Upper lobe of left lung (tissue), 6 donors: ENCODE measurements around the gene SORBS2. TPM values are rescaled to one million over a fixed set of nuclear protein-coding genes. Genes with fewer than 3 reads are reported as not detected.

Source experiments
- ATAC-seq, 2 donors: fragments of 200-7000 bp; cut with Tn5 transposase; one replicate each; pipeline ENCODE4 v1.9.1; 2022; ENCODE audit warnings: mild to moderate bottlenecking in 2 of 2, moderate library complexity in 2 of 2; ENCODE audit not compliant: low FRiP score in 2 of 2
- DNase-seq, 2 donors: peaks; one replicate each; pipeline ENCODE4 v3.0.0-alpha.2; 2019 to 2020
- H3K27ac ChIP-seq, 4 donors: fragments of 200-600 bp; sonication (generic); one replicate each; pipeline ENCODE4 v1.5.1; 2016 to 2019
- H3K27me3 ChIP-seq, 4 donors: fragments of 200-600 bp; sonication (generic); one replicate each; pipeline ENCODE4 v1.5.1; 2017 to 2019
- H3K36me3 ChIP-seq, 4 donors: fragments of 200-600 bp; sonication (generic); one replicate each; pipeline ENCODE4 v1.5.1; 2016 to 2019
- H3K4me1 ChIP-seq, 4 donors: fragments of 200-600 bp; sonication (generic); one replicate each; pipeline ENCODE4 v1.5.1; 2018 to 2019
- H3K4me3 ChIP-seq, 4 donors: fragments of 200-600 bp; sonication (generic); one replicate each; pipeline ENCODE4 v1.5.1; 2017 to 2019; ENCODE audit warnings: mild to moderate bottlenecking in 2 of 4, moderate library complexity in 1 of 4
- H3K9me3 ChIP-seq, 4 donors: fragments of 200-600 bp; sonication (generic); one replicate each; pipeline ENCODE4 v1.5.1; 2018 to 2019
- EP300 ChIP-seq, 4 donors: sonication (generic); formaldehyde crosslinking; IDR thresholded peaks; one replicate each; pipeline ENCODE4 v1.5.1; 2017; ENCODE audit warnings: antibody characterized with exemption in 4 of 4, control low read depth in 2 of 4
- POLR2A ChIP-seq, 4 donors: fragments of 450-650 bp; IDR thresholded peaks; one replicate each; pipeline ENCODE4 v1.5.1; 2016 to 2017; ENCODE audit warnings: antibody characterized with exemption in 4 of 4, mild to moderate bottlenecking in 2 of 4
- POLR2AphosphoS5 ChIP-seq, 2 donors: sonication (generic); formaldehyde crosslinking; IDR thresholded peaks; one replicate each; pipeline ENCODE4 v1.5.1; 2017; ENCODE audit warnings: antibody characterized with exemption in 2 of 2
- WGBS, 2 donors: methylation state at CpG; one replicate each; pipeline ENCODE4 v1.1.5; 2017 to 2018; 5-methylcytosine and 5-hydroxymethylcytosine counted together
- total RNA-seq, 6 donors: library from RNA; depleted of rRNA in 4 of 6; stranded (reverse); fragments of >200 nt in 4 of 6; gene quantifications; one replicate each; pipeline versions ENCODE4 v1.1.0 to v1.2.1, GENCODE V29; 2016 to 2021
- TF ChIP-seq, protein P1 (sequence below), 6 experiments: fragments of 450-650 bp in 4 of 6; fragments of 200-600 bp in 2 of 6; sonication (generic) in 2 of 6; IDR thresholded peaks; one replicate each; pipeline ENCODE4 v1.5.1; 2016 to 2019; ENCODE audit warnings: antibody characterized with exemption in 6 of 6
- donor health status: DM: no; HTN: no; CAD: no; lungs with moderate emphysema.
- donor health status: DM: no; HTN: yes; CAD: no; lungs with severe emphysema.

SORBS2 gene
- total RNA-seq, 6 donors from 2014 or later: 35.4 to 83.2 (median 58.1) TPM

DNA sequence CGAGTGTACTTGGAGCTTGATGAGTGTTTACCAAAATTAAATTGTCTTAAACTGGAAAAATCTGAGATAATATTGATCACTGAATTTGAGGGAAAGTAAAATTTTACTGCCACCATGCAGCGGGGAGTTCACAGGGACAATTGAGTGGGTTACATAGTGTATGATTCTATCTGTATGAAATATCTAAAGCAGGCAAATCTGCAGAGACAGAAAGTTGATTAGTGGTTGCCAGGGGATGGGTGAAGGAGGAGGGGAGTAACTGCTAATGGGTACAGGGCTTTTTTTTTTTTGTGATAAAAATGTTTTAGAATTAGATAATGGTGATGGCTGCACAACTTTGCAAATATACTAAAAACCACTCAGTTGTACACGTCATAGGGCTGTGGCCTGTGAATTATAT lies 241.3 kb downstream of the SORBS2 start:
- no peak overlapping the region for H3K27ac ChIP-seq
- H3K36me3 ChIP-seq: no peaks in the 10 kb centered on the region
- TF ChIP-seq POLR2A (IDR thresholded peaks at IDR 0.05): no peak
- TF ChIP-seq, protein P1, sequence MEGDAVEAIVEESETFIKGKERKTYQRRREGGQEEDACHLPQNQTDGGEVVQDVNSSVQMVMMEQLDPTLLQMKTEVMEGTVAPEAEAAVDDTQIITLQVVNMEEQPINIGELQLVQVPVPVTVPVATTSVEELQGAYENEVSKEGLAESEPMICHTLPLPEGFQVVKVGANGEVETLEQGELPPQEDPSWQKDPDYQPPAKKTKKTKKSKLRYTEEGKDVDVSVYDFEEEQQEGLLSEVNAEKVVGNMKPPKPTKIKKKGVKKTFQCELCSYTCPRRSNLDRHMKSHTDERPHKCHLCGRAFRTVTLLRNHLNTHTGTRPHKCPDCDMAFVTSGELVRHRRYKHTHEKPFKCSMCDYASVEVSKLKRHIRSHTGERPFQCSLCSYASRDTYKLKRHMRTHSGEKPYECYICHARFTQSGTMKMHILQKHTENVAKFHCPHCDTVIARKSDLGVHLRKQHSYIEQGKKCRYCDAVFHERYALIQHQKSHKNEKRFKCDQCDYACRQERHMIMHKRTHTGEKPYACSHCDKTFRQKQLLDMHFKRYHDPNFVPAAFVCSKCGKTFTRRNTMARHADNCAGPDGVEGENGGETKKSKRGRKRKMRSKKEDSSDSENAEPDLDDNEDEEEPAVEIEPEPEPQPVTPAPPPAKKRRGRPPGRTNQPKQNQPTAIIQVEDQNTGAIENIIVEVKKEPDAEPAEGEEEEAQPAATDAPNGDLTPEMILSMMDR (IDR thresholded peaks at IDR 0.05): no peak
- TF ChIP-seq POLR2AphosphoS5 (IDR thresholded peaks at IDR 0.05): no peak
- peaks cover 0 to 7% (median 0%) of the 10 kb centered on the region in 4 donors for H3K4me1 ChIP-seq
- ATAC-seq: no peak
- DNase-seq: no peak
- WGBS, 2 donors: 85 to 91% methylated on average over 3 of the region's 3 CpGs
- H3K27me3 ChIP-seq: no peaks in the 10 kb centered on the region
- H3K9me3 ChIP-seq: no peaks in the 10 kb centered on the region
- no peak overlapping the region for H3K4me3 ChIP-seq

DNA sequence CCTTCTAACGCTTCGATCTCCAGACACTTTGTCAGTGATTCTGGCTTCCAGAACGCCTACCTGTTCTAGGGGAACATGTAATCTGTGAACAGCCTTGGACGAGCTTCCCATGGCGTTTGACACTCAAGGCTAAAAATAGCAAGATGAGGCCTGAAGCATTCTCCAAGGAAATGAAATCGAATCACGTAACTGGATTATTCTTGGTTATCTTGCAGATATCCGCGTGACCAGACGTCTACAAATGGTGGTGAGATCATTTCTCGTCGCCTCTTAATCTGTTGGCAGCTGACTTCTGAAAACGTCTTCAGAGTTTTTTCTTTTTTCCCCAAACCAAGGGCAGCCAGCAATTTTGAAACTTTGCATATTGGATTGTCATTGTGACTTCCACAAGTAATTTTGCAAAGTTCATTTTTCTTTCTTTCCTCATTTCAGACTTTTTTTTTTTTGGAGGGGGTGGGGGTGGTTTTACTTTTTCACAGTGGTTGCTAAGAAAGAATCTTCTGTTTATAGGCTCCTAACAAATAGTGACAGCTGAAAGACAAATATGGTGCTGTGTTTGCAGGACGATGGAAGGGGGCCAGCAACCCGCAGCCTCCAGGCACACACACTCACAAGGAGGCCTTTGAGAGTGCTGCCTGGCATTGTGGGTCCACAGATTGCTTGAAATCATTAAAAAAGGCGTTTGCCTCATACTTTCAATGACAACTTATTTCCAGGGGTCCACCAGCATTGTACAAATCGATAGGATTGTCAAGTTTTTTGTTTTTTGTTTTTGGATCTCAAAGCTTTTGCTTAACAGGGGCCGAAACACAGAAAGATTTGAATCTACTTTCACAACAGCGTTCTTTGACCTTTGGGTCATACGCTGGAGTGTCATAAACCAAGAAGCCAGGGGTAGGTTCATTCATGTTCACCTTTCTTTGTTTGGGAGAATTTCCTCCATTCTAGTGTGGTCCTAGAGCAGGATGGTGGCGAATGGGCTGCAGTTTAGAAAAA lies 244.3 kb downstream of the SORBS2 start:
- peak overlapping the region; percentile 61 to 81 (median 69) for H3K27ac ChIP-seq
- peak in 1 of 2 donors; percentile 13 for TF ChIP-seq POLR2AphosphoS5 (IDR thresholded peaks at IDR 0.05)
- TF ChIP-seq POLR2A (IDR thresholded peaks at IDR 0.05): no peak
- TF ChIP-seq, protein P1 (IDR thresholded peaks at IDR 0.05): no peak
- H3K9me3 ChIP-seq: no peaks in the 10 kb centered on the region
- DNase-seq (peak in 1 of 2 donors; percentile 27), ATAC-seq (peak; percentile 77 to 87)
- peaks cover 0 to 7% (median 0%) of the 10 kb centered on the region in 4 donors for H3K4me1 ChIP-seq
- H3K4me3 ChIP-seq: no peak overlapping the region
- no peaks in the 10 kb centered on the region for H3K27me3 ChIP-seq
- H3K36me3 ChIP-seq: no peaks in the 10 kb centered on the region
- WGBS, 2 donors: 60 to 71% methylated on average over 21 of the region's 21 CpGs

DNA sequence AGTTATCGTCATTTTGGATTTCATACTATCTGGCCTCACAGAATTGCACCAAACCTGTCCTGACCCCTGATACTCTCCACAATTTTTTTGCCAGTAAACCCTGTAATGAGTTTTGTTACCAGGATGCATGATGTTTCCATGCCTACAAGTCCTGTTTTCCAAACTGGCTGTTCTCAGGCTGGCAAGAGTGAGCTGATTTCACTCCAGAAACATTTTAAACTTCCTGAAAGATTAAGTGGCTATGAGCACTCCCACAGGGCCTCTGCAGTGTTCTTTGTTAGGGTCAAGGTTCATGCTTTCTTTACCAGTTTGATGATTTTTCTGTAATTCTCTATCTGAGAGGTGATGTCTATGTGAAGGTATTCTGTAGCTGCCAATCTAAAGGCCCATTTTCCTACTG lies 245.0 kb downstream of the SORBS2 start:
- H3K9me3 ChIP-seq: no peaks in the 10 kb centered on the region
- TF ChIP-seq, protein P1 (IDR thresholded peaks at IDR 0.05): no peak
- TF ChIP-seq EP300 (IDR thresholded peaks at IDR 0.05): peak in 1 of 4 donors; percentile 6
- H3K27me3 ChIP-seq: no peaks in the 10 kb centered on the region
- H3K36me3 ChIP-seq: no peaks in the 10 kb centered on the region
- no peak overlapping the region for H3K4me3 ChIP-seq
- peak overlapping the region; percentile 4 to 81 (median 69) for H3K27ac ChIP-seq
- ATAC-seq: peak; percentile 80 to 83
- DNase-seq: no peak
- 55 to 59% methylated on average over 1 of the region's 1 CpG for WGBS, 2 donors
- peaks cover 0 to 7% (median 0%) of the 10 kb centered on the region in 4 donors for H3K4me1 ChIP-seq

DNA sequence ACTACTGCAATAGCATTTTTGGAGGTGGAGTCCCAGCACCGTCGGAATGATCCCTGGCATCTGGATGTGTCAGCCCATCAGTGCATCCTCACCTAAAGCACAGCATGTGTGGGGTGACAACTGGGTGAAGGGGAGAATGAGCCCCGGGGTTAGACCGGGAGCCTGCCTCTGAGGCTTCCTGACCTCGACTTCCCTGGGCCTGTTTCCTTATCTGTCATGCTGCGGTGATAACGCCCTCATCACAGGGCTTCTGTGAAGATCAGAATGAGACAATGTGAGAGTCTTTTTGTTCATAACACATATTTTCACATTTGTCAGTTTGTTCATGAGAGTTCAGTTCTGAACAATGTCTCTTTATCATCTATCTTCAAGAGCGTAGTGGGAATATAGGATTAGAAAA lies 245.6 kb downstream of the SORBS2 start:
- DNase-seq (no peak), ATAC-seq (peak in 1 of 2 donors; percentile 18)
- TF ChIP-seq EP300 (IDR thresholded peaks at IDR 0.05) (no peak), POLR2A (IDR thresholded peaks at IDR 0.05) (no peak), POLR2AphosphoS5 (IDR thresholded peaks at IDR 0.05) (no peak)
- TF ChIP-seq, protein P1 (IDR thresholded peaks at IDR 0.05): no peak
- peak overlapping the region; percentile 4 to 81 (median 64) for H3K27ac ChIP-seq
- H3K36me3 ChIP-seq: no peaks in the 10 kb centered on the region
- H3K4me3 ChIP-seq: no peak overlapping the region
- 58 to 71% methylated on average over 7 to 8 of the region's 8 CpGs for WGBS, 2 donors
- no peaks in the 10 kb centered on the region for H3K9me3 ChIP-seq
- no peaks in the 10 kb centered on the region for H3K27me3 ChIP-seq
- peaks cover 0 to 7% (median 0%) of the 10 kb centered on the region in 4 donors for H3K4me1 ChIP-seq
